Fibroblast of skin of left biceps (primary cell): ENCODE measurements around the gene TAOK3.
"Not testable (repeated sequence)": the region's sequence is repeated elsewhere in the genome, so short reads cannot be mapped to it uniquely, and the experiment has no call there.

Experiments
- DNase-seq, 2 experiments: peaks; one replicate each; pipeline ENCODE4 v3.0.0-alpha.2; 2013; ENCODE audit warnings: low read depth in 2 of 2

Gene TAOK3

DNA sequence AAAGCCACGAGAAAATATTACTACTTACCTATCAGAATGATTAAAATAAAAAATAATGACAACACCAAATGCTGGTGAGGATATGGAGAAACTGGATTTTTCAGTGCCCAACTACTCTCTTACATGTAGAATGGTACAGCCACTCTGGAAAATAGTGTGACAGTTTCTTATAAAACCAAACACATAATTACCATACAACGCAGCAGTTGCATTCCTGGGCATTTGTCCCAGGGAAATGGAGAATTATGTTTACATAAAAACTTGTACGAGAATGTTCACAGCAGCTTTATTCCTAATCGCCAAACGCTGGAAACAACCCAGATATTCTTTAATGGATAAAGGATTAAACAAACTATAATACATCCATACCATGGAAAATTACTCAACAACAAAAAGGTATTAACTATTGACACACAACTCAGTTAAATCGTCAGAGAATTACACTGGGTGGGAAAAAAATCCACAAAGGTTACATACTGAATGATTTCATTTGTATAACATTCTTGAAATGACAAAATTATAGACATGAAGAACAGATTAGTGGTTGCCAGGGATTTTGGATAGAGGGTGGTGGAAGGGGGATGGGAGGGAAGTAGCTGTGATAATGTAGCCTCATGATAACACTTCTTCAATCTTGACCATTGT is 35.4 kb downstream of the TAOK3 start:
- no peak for DNase-seq

DNA sequence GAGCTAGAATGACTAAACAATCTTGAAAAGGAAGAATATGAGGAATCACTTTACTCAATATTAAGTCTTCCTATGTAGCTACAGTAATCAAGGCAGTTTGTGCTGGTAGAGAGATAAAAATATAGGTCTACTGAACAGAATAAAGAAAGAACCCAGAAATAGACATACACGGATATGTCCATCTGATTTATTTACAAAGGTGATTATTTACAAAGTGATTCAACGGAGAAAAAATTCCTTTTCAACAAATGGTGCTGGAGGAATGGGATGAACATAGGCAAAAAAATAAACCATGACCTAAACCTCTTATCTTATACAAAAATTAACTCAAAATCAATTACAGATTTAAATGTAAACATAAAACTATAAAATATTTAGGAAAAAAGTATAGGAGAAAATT is 36.6 kb downstream of the TAOK3 start:
- DNase-seq, result no peak

GRCh38 chr12:118334939-118335567 is 37.7 kb downstream of the TAOK3 start:
- DNase-seq, result no peak

GRCh38 chr12:118334241-118334640 is 38.5 kb downstream of the TAOK3 start:
- DNase-seq, result no peak

- no peak for DNase-seq
These were observed 40.2 kb downstream of the TAOK3 start for GRCh38 chr12:118332511-118332910.

DNA sequence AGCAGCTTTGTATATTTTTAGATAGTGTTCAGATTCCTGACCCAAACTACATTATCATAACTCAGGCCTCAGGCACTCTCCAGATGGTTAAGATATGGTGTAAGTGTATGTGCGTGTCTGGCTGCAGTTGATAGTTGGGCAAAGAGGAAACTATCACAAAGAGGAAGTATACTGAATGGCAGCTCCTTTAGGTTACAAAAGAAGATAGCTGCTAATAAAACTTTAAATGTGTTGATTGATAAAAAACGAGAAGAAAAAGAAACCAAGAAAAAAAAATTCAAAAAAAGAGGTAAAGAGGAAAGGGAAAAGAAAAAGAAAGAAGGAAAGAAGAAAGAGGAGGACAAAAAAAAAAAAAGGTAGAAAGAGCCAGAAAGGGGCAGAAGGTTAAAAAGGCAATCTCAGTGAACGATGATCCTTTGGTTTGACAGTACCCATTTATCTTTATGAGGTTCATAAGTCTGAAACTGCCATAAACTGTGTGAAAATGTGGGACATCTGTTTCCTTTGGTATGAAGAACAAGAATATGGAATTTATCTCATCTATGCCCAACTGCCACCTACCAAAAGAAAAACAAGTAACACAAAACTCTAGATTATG is 42.2 kb downstream of the TAOK3 start:
- DNase-seq, result no peak

DNA sequence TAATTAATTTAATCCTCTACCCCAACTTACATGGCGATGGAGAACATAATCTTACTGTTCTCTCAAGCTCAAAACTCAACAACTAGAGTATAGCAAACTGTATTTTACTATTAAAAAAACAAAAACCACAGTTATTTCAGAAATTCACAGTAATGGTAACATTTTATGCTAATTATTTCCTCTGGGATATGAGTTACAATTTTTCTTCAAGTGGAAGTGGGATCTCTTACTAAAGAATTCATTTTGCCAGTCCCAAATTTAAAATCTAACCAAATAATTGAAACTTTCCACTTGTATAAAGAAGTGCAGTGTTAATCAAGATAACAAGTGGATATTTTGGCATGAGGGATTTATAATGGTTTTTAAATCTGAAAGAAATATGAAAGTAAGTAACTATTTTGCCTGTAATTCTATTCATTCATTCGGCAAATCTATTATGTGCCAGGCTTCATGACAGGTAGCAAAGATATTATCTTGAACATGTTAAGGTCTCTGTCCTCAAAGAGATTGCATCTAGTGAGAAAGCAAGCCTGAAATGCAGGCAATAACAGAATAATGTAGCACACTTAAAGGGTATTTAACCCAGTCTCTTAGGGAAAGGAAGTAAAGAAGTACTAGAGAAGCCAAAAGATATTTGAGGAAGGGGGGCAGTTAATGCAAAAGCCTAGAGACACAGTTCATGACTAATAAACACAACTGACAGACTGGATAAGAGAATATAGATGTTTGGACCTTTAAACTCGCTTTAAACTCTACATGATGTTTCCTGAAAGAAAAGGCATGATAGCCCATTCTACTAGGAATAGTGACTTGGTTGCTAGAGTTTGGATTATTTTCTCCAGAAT is 44.0 kb downstream of the TAOK3 start:
- DNase-seq, result no peak

DNA sequence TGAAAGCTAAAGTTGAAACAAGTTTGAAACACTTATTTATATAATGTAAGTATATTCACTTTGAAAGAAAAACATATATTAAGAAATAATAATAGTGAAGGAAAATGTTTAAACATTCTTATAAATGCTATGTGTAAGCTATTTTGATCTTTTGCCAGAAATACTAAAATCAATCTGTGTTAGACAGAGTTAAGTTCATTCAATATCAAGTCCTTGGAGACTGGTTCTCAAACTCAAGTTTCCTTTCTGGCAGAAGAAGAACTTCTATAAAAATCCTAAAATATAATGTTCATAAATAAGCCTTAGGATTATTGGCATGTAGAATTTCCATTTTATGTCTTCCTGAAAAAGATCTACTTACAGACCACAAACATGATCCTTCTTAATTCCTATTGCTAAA is 45.3 kb downstream of the TAOK3 start:
- DNase-seq, result no peak

GRCh38 chr12:118326991-118327390 is 45.7 kb downstream of the TAOK3 start:
- peak; percentile 37 to 38 for DNase-seq

DNA sequence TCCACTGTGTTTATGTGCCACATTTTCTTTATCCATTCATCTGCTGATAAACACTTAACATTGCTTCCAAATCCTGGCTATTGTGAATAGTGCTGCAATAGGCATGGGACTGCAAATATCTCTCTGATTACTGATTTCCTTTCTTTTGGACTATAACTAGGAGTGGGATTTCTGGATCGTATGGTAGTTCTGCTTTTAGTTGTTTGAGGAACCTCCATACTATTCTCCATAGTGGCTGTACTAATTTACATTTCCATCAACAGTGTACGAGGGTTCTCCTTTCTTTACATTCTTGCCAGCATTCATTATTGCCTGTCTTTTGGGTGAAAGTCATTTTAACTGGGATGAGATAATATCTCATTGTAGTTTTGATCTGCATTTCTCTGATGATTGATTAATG is 47.6 kb downstream of the TAOK3 start:
- DNase-seq, result no peak

GRCh38 chr12:118319627-118320026 is 53.1 kb downstream of the TAOK3 start:
- no peak for DNase-seq

DNA sequence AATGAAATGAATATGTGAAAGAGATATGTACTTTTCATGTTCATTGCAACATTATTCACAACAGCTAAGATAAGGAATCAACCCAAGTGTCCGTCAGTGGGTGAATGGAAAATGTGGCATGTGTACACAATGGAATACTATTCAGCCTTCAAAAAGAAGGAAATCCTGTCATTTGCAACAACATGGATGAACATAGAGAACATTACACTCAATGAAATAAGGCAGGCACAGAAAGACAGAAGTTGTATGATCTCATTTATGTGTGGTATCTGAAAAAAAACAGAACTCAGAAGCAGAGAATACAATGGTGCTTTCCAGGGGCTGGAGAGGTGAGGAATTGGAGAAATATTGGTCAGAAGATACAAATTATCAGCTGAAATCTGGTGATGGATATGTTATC is 54.0 kb downstream of the TAOK3 start:
- no peak for DNase-seq

GRCh38 chr12:118317729-118318128 is 55.0 kb downstream of the TAOK3 start:
- DNase-seq, result no peak

- DNase-seq, result no peak
These were observed 56.9 kb downstream of the TAOK3 start for GRCh38 chr12:118315821-118316220.

- no peak for DNase-seq
These were observed 60.1 kb downstream of the TAOK3 start for GRCh38 chr12:118312578-118312977.

GRCh38 chr12:118311666-118312065 is 61.0 kb downstream of the TAOK3 start:
- no peak for DNase-seq

DNA sequence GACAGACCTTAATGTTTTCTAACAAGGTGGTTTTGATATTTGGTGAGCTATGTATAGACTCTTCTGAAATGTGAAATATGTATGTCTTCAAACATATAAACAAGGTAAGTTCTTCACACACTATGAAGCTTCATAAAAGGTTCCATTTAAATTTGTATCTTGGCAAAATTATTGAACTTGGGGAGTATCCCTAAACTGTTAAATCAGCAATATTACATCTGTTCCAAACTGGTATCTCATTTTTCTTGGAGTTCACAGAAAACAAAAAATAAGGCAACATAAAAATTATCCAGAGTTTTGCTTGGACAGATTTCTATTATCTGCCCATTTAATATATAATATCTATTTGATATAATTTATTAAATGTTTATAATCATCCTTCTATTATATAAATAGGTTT is 62.4 kb downstream of the TAOK3 start:
- no peak for DNase-seq

DNA sequence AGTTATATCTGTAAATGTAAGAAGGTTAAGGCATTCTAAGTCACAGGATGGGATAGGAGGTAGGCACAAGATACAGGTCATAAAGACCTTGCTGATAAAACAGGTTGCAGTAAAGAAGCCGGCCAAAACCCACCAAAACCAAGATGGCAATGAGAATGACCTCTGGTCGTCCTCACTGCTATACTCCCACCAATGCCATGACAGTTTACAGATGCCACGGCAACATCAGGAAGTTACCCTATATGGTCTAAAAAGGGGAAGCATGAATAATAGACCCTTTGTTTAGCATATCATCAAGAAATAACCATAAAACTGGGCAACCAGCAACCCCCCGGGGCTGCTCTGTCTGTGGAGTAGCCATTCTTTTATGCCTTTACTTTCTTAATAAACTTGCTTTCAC is 64.7 kb downstream of the TAOK3 start:
- not testable (repeated sequence) for DNase-seq

GRCh38 chr12:118307069-118307954 is 65.4 kb downstream of the TAOK3 start:
- peak; percentile 83 to 84 for DNase-seq

DNA sequence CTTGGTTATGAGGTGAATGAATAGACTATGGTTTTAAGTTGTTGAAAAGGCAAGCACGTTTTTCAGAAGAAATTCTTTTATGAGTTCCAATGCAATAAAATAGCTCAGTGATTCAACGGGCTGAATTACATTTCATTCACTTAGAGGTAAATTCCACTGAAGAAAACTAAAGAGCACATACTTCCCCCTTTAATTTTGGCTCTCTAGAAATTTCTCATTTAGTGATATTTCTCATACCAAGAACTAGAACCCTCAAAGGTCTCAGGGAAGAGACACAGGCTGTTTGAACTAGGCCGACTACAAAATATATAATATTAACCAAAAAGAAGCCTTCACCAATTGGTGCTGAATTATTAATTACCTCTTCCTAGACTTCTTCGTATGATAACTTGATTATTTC is 68.6 kb downstream of the TAOK3 start:
- DNase-seq, result no peak

DNA sequence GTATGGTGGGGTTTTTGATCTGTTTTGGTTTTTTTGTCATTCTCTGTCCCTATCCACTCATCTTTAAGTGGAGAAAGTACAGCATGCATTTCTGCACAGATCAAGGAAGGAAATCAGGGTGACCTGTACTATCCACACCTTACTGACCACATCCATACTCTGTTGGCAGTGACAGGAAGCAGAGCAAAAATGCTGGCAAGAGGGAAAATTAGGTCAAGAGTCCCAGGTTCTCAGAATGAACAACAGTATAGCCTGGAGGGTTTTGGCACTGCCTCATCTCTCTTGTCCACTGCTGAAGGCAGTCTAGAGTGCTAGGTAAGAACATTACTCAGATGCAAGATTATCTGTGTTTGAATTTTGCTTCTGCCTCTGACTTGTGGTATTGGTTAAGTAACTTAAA is 70.7 kb downstream of the TAOK3 start:
- no peak for DNase-seq
